Neural cell (in vitro differentiated cells): ENCODE measurements around the gene GNRH2. TPM values are rescaled to one million over a fixed set of nuclear protein-coding genes. Genes with fewer than 3 reads are reported as not detected.

Experiments
- H2AFZ ChIP-seq: fragments of 200-600, 300-800 bp; sonication (generic), shearing (Covaris generic); 2 replicates; pipeline ENCODE4 v1.6.0; 2014; ENCODE audit warnings: low read depth, mild to moderate bottlenecking, antibody characterized with exemption, low read length, moderate library complexity
- H3F3A ChIP-seq: fragments of 200-600 bp; shearing (Covaris generic); 2 replicates; pipeline ENCODE4 v1.6.1; 2016; ENCODE audit warnings: mild to moderate bottlenecking, moderate library complexity, mixed read lengths, antibody characterized with exemption, low read length; ENCODE audit not compliant: insufficient read depth, poor library complexity, severe bottlenecking
- H3K27ac ChIP-seq: fragments of 200-600, 300-800 bp; sonication (generic), shearing (Covaris generic); 2 replicates; pipeline ENCODE4 v1.5.1; 2014; ENCODE audit warnings: mild to moderate bottlenecking, low read length, moderate library complexity
- H3K27me3 ChIP-seq: fragments of 300-800, 200-600 bp; sonication (generic), shearing (Covaris generic); 2 replicates; pipeline ENCODE4 v1.6.0; 2014; ENCODE audit warnings: mild to moderate bottlenecking, low read depth, low read length, moderate library complexity; ENCODE audit not compliant: insufficient read depth
- H3K36me3 ChIP-seq: fragments of 300-800, 200-600 bp; sonication (generic), shearing (Covaris generic); 2 replicates; pipeline ENCODE4 v1.5.1; 2014; ENCODE audit warnings: mild to moderate bottlenecking, antibody characterized with exemption, low read length, moderate library complexity; ENCODE audit not compliant: insufficient read depth
- H3K4me2 ChIP-seq: fragments of 300-800, 200-600 bp; sonication (generic), shearing (Covaris generic); 2 replicates; pipeline ENCODE4 v1.6.0; 2014; ENCODE audit warnings: mild to moderate bottlenecking, low read length
- H3K4me3 ChIP-seq: fragments of 300-800, 200-600 bp; sonication (generic), shearing (Covaris generic); 2 replicates; pipeline ENCODE4 v1.5.1; 2014; ENCODE audit warnings: mild to moderate bottlenecking, low read length, moderate library complexity
- H3K79me2 ChIP-seq: fragments of 200-600 bp; shearing (Covaris generic); replicated peaks from 2 replicates; pipeline ENCODE4 v1.6.0; 2014; ENCODE audit warnings: mild to moderate bottlenecking, low read length, moderate library complexity; ENCODE audit not compliant: insufficient read depth
- H3K9ac ChIP-seq: fragments of 300-800, 200-600 bp; sonication (generic), shearing (Covaris generic); 2 replicates; pipeline ENCODE4 v1.6.1; 2016; ENCODE audit warnings: mild to moderate bottlenecking, low read length, mixed read lengths
- H3K9me2 ChIP-seq: fragments of 200-600 bp; shearing (Covaris generic); 2 replicates; pipeline ENCODE4 v1.6.1; 2016; ENCODE audit warnings: mild to moderate bottlenecking, low read length, mixed read lengths; ENCODE audit not compliant: insufficient read depth
- H3K9me3 ChIP-seq: fragments of 200-600, 300-800 bp; sonication (generic), shearing (Covaris generic); 2 replicates; pipeline ENCODE4 v1.6.1; 2016; ENCODE audit warnings: mild to moderate bottlenecking, mixed run types, low read length, moderate library complexity, mixed read lengths
- H4K20me1 ChIP-seq: fragments of 200-600 bp; shearing (Covaris generic); 2 replicates; pipeline ENCODE4 v1.6.1; 2016; ENCODE audit warnings: mild to moderate bottlenecking, mixed run types; ENCODE audit not compliant: insufficient read depth
- EP300 ChIP-seq: fragments of 450-650 bp; conservative IDR thresholded peaks from 2 replicates; pipeline ENCODE4 v1.6.1; 2014; ENCODE audit warnings: antibody characterized with exemption, mild to moderate bottlenecking, moderate library complexity; ENCODE audit not compliant: poor library complexity, severe bottlenecking
- EZH2 ChIP-seq: fragments of 200-600, 300-800 bp; shearing (Covaris generic), sonication (generic); IDR thresholded peaks from 2 replicates; pipeline ENCODE4 v1.6.1; 2014; ENCODE audit warnings: antibody characterized with exemption, low read length, borderline replicate concordance, mild to moderate bottlenecking; ENCODE audit not compliant: insufficient read depth, poor library complexity, severe bottlenecking
- MXI1 ChIP-seq: fragments of 450-650 bp; conservative IDR thresholded peaks from 2 replicates; pipeline ENCODE4 v1.6.1; 2014; ENCODE audit warnings: antibody characterized with exemption, mild to moderate bottlenecking; ENCODE audit not compliant: poor library complexity, severe bottlenecking
- POLR2AphosphoS5 ChIP-seq: IDR thresholded peaks from 2 replicates; pipeline ENCODE4 v1.6.1; 2012
- RAD21 ChIP-seq: fragments of 450-650 bp; conservative IDR thresholded peaks from 2 replicates; pipeline ENCODE4 v1.6.1; 2014; ENCODE audit warnings: antibody characterized with exemption, mild to moderate bottlenecking, moderate library complexity
- SMC3 ChIP-seq: fragments of 450-650 bp; conservative IDR thresholded peaks from 2 replicates; pipeline ENCODE4 v1.6.1; 2014; ENCODE audit warnings: antibody characterized with exemption, mild to moderate bottlenecking, moderate library complexity; ENCODE audit not compliant: poor library complexity
- TAF1 ChIP-seq: IDR thresholded peaks from 2 replicates; pipeline ENCODE4 v1.6.1; 2012; ENCODE audit warnings: low read depth
- polyA plus RNA-seq: library from polyadenylated mRNA; depleted of rRNA; stranded (reverse); fragments of >200 nt; gene quantifications from 2 replicates; pipeline ENCODE4 v1.2.3, GENCODE V29; 2014
- TF ChIP-seq, protein P1 (sequence below): fragments of 450-650 bp; IDR thresholded peaks from 2 replicates; pipeline ENCODE4 v1.5.1; 2014; ENCODE audit warnings: antibody characterized with exemption, mild to moderate bottlenecking, moderate library complexity; ENCODE audit not compliant: poor library complexity, severe bottlenecking
- TF ChIP-seq, protein P2 (sequence below): IDR thresholded peaks from 2 replicates; pipeline ENCODE4 v1.6.1; 2012; ENCODE audit warnings: borderline replicate concordance

The GNRH2 gene
- polyA plus RNA-seq, 1 donor from 2014 or later: 1.9 TPM

DNA sequence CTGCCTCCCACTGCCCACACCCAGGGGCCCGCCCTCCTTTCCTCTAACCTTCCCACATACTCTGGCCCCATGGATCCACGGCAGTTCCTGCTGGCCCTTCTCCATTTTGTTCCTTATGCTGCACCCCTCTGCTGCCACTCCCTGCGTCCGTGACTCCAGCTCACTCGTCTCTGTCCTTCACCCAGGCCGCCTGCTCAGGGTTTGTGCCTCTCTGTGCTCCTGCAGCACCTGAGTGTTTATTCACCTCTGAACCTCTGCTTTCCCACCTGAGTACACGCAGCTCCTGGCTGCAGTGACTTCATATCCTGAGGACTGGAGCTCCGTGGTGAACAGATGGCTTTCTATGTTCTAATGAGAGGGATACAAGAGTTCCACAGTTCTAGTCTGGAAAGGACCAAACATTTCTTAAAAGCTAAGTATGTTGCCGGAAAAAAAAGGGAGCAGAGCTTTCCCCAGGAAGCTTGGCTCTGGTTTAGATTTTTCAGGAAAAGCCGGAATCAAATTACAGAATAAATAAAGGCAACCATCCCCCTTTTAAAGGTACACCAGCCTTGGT is 1.5 kb upstream of the GNRH2 start:
- Histone ChIP-seq H3K4me3 (no peak overlapping the region), H4K20me1 (no peaks in the 10 kb centered on the region), H3K9me2 (no peaks in the 10 kb centered on the region), H3K36me3 (peaks cover 10% of the 10 kb centered on the region), H3F3A (no peaks in the 10 kb centered on the region), H3K27me3 (no peaks in the 10 kb centered on the region), H3K27ac (no peak overlapping the region), H3K9me3 (no peaks in the 10 kb centered on the region), H3K79me2 (no peaks in the 10 kb centered on the region), H3K4me2 (no peak overlapping the region), H3K9ac (no peak overlapping the region), H2AFZ (no peak overlapping the region)
- TF ChIP-seq EP300 (no peak), EZH2 (no peak), MXI1 (no peak), POLR2AphosphoS5 (no peak), TAF1 (no peak), RAD21 (no peak), SMC3 (no peak)
- TF ChIP-seq, protein P1, sequence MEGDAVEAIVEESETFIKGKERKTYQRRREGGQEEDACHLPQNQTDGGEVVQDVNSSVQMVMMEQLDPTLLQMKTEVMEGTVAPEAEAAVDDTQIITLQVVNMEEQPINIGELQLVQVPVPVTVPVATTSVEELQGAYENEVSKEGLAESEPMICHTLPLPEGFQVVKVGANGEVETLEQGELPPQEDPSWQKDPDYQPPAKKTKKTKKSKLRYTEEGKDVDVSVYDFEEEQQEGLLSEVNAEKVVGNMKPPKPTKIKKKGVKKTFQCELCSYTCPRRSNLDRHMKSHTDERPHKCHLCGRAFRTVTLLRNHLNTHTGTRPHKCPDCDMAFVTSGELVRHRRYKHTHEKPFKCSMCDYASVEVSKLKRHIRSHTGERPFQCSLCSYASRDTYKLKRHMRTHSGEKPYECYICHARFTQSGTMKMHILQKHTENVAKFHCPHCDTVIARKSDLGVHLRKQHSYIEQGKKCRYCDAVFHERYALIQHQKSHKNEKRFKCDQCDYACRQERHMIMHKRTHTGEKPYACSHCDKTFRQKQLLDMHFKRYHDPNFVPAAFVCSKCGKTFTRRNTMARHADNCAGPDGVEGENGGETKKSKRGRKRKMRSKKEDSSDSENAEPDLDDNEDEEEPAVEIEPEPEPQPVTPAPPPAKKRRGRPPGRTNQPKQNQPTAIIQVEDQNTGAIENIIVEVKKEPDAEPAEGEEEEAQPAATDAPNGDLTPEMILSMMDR: no peak
- TF ChIP-seq, protein P2, sequence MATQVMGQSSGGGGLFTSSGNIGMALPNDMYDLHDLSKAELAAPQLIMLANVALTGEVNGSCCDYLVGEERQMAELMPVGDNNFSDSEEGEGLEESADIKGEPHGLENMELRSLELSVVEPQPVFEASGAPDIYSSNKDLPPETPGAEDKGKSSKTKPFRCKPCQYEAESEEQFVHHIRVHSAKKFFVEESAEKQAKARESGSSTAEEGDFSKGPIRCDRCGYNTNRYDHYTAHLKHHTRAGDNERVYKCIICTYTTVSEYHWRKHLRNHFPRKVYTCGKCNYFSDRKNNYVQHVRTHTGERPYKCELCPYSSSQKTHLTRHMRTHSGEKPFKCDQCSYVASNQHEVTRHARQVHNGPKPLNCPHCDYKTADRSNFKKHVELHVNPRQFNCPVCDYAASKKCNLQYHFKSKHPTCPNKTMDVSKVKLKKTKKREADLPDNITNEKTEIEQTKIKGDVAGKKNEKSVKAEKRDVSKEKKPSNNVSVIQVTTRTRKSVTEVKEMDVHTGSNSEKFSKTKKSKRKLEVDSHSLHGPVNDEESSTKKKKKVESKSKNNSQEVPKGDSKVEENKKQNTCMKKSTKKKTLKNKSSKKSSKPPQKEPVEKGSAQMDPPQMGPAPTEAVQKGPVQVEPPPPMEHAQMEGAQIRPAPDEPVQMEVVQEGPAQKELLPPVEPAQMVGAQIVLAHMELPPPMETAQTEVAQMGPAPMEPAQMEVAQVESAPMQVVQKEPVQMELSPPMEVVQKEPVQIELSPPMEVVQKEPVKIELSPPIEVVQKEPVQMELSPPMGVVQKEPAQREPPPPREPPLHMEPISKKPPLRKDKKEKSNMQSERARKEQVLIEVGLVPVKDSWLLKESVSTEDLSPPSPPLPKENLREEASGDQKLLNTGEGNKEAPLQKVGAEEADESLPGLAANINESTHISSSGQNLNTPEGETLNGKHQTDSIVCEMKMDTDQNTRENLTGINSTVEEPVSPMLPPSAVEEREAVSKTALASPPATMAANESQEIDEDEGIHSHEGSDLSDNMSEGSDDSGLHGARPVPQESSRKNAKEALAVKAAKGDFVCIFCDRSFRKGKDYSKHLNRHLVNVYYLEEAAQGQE: no peak

DNA sequence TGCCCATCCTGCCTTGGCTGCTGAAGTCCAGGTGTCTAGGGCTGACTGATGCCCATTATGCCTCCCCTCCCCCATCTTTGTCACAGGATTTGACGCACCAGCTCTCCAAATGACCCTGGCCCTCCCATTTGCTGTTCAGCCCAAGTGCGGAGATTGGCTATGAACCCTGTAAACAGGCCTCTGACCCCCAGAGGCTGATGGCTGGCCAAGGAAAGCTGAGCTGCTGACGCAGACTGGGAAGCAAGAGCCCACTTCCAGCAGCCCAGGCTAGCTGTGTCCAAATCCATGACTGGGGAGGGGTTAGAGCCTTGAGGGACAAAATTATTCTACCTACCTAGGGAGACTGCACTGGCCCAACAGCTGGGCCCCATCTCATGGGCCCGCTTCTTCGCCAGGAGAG is 797 bp upstream of the GNRH2 start:
- H3K9ac ChIP-seq: no peak overlapping the region
- no peak overlapping the region for H3K27ac ChIP-seq
- no peaks in the 10 kb centered on the region for H3K9me3 ChIP-seq
- peaks cover 10% of the 10 kb centered on the region for H3K36me3 ChIP-seq
- H3K4me2 ChIP-seq: no peak overlapping the region
- H3K9me2 ChIP-seq: no peaks in the 10 kb centered on the region
- H4K20me1 ChIP-seq: no peaks in the 10 kb centered on the region
- H3K79me2 ChIP-seq: peaks cover 4% of the 10 kb centered on the region
- no peak overlapping the region for H3K4me3 ChIP-seq
- TF ChIP-seq POLR2AphosphoS5 (no peak), EP300 (no peak), EZH2 (no peak), TAF1 (no peak), RAD21 (no peak), MXI1 (no peak), SMC3 (no peak)
- TF ChIP-seq, protein P2: no peak
- TF ChIP-seq, protein P1: no peak
- no peaks in the 10 kb centered on the region for H3K27me3 ChIP-seq
- no peaks in the 10 kb centered on the region for H3F3A ChIP-seq
- H2AFZ ChIP-seq: no peak overlapping the region
